ENCODE data around the gene ATXN1.

GRCh38 chr6:16252686-16253299 lies 508.5 kb downstream of the ATXN1 start:
- TF ChIP-seq CTCF (IDR thresholded peaks at IDR 0.05; ENCODE audit: insufficient read depth, low read length): no peak
- TF ChIP-seq POLR2AphosphoS5 (IDR thresholded peaks at IDR 0.05; ENCODE audit: low read depth): no peak

All from HL-60 (cell line).